GM23338 (cell line): ENCODE results near the gene BDH1.

ENCODE experiments used
- EZH2 ChIP-seq: fragments of 200-600 bp; sonication (generic); IDR thresholded peaks from one replicate; pipeline ENCODE4 v1.8.0; 2017; ENCODE audit warnings: antibody characterized with exemption, mild to moderate bottlenecking, low read depth; ENCODE audit not compliant: unreplicated experiment
- EZH2phosphoT487 ChIP-seq: fragments of 200-600 bp; sonication (generic); IDR thresholded peaks from one replicate; pipeline ENCODE4 v1.8.1; 2018; ENCODE audit warnings: antibody characterized with exemption; ENCODE audit not compliant: unreplicated experiment
- TF ChIP-seq, protein P1 (sequence below), 2 experiments: fragments of 200-600 bp in 1 of 2; sonication (generic) in 1 of 2; conservative IDR thresholded peaks; 2 replicates each; pipeline versions ENCODE4 v1.5.1 to v1.6.1; 2016 to 2017; ENCODE audit warnings: antibody characterized with exemption in 2 of 2, low read depth in 2 of 2, mild to moderate bottlenecking in 2 of 2, moderate library complexity in 1 of 2
- TF ChIP-seq, protein P2 (sequence below): IDR thresholded peaks from one replicate; pipeline ENCODE4 v1.6.1; 2018; ENCODE audit warnings: antibody characterized with exemption; ENCODE audit not compliant: unreplicated experiment

DNA sequence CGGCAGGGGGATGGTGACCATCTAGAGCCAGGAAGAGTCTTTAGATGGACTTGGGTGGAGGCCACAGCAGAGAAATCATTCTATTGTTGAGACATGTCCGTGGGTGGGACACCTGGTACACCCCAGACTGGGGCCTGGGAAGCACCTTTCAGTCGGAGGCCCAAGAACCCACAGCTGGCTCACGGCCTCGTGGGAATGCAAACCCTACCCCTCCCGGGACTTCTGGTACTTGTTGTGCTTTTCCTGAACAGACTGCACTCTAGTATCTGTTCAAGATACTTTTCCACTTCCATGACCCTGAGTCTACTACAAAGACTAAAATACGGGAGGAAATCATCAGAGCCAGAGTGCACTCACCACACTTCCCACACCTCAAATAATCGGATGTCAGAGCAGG, 60.7 kb downstream of the BDH1 start:
- TF ChIP-seq, protein P1, sequence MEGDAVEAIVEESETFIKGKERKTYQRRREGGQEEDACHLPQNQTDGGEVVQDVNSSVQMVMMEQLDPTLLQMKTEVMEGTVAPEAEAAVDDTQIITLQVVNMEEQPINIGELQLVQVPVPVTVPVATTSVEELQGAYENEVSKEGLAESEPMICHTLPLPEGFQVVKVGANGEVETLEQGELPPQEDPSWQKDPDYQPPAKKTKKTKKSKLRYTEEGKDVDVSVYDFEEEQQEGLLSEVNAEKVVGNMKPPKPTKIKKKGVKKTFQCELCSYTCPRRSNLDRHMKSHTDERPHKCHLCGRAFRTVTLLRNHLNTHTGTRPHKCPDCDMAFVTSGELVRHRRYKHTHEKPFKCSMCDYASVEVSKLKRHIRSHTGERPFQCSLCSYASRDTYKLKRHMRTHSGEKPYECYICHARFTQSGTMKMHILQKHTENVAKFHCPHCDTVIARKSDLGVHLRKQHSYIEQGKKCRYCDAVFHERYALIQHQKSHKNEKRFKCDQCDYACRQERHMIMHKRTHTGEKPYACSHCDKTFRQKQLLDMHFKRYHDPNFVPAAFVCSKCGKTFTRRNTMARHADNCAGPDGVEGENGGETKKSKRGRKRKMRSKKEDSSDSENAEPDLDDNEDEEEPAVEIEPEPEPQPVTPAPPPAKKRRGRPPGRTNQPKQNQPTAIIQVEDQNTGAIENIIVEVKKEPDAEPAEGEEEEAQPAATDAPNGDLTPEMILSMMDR (conservative IDR thresholded peaks at IDR 0.05; ENCODE audit: low read depth in 2 of 2): no peak
- TF ChIP-seq EZH2 (no peak), EZH2phosphoT487 (no peak)
- TF ChIP-seq, protein P2, sequence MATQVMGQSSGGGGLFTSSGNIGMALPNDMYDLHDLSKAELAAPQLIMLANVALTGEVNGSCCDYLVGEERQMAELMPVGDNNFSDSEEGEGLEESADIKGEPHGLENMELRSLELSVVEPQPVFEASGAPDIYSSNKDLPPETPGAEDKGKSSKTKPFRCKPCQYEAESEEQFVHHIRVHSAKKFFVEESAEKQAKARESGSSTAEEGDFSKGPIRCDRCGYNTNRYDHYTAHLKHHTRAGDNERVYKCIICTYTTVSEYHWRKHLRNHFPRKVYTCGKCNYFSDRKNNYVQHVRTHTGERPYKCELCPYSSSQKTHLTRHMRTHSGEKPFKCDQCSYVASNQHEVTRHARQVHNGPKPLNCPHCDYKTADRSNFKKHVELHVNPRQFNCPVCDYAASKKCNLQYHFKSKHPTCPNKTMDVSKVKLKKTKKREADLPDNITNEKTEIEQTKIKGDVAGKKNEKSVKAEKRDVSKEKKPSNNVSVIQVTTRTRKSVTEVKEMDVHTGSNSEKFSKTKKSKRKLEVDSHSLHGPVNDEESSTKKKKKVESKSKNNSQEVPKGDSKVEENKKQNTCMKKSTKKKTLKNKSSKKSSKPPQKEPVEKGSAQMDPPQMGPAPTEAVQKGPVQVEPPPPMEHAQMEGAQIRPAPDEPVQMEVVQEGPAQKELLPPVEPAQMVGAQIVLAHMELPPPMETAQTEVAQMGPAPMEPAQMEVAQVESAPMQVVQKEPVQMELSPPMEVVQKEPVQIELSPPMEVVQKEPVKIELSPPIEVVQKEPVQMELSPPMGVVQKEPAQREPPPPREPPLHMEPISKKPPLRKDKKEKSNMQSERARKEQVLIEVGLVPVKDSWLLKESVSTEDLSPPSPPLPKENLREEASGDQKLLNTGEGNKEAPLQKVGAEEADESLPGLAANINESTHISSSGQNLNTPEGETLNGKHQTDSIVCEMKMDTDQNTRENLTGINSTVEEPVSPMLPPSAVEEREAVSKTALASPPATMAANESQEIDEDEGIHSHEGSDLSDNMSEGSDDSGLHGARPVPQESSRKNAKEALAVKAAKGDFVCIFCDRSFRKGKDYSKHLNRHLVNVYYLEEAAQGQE: no peak
